OCI-LY1 (cell line): ENCODE results near the gene C16orf54.

Experiments used
- H2AFZ ChIP-seq: fragments of 200-600 bp; sonication (generic), shearing (Covaris generic); 2 replicates; pipeline ENCODE4 v1.6.0; 2014; ENCODE audit warnings: antibody characterized with exemption, mild to moderate bottlenecking, low read length
- H3F3A ChIP-seq: fragments of 200-600 bp; sonication (generic), shearing (Covaris generic); 2 replicates; pipeline ENCODE4 v1.6.0; 2014; ENCODE audit warnings: mild to moderate bottlenecking, antibody characterized with exemption, low read length, moderate library complexity; ENCODE audit not compliant: insufficient read depth
- H3K27ac ChIP-seq: fragments of 200-600 bp; sonication (generic); 2 replicates; pipeline ENCODE4 v1.5.1; 2014; ENCODE audit warnings: low read length, mixed run types, mild to moderate bottlenecking, low read depth; ENCODE audit not compliant: poor library complexity, severe bottlenecking
- H3K27me3 ChIP-seq: fragments of 200-600 bp; sonication (generic); 2 replicates; pipeline ENCODE4 v1.6.0; 2014; ENCODE audit warnings: antibody characterized with exemption, mild to moderate bottlenecking, low read length, moderate library complexity; ENCODE audit not compliant: insufficient read depth
- H3K36me3 ChIP-seq: fragments of 200-600 bp; sonication (generic); 2 replicates; pipeline ENCODE4 v1.6.1; 2014; ENCODE audit warnings: mild to moderate bottlenecking, antibody characterized with exemption, low read length, moderate library complexity, mixed read lengths; ENCODE audit not compliant: insufficient read depth
- H3K4me1 ChIP-seq: fragments of 200-600 bp; sonication (generic); 2 replicates; pipeline ENCODE4 v1.5.1; 2014; ENCODE audit warnings: mild to moderate bottlenecking, low read length, moderate library complexity; ENCODE audit not compliant: insufficient read depth, severe bottlenecking
- H3K4me2 ChIP-seq: fragments of 200-600 bp; sonication (generic), shearing (Covaris generic); 2 replicates; pipeline ENCODE4 v1.6.1; 2014; ENCODE audit warnings: low read length
- H3K4me3 ChIP-seq: fragments of 200-600 bp; sonication (generic); 2 replicates; pipeline ENCODE4 v1.5.1; 2014; ENCODE audit warnings: low read length, low read depth, mild to moderate bottlenecking, mixed read lengths; ENCODE audit not compliant: poor library complexity, severe bottlenecking
- H3K79me2 ChIP-seq: fragments of 200-600 bp; shearing (Covaris generic); 2 replicates; pipeline ENCODE4 v1.6.1; 2016; ENCODE audit warnings: mixed run types, low read length, mixed read lengths; ENCODE audit not compliant: insufficient read depth
- H3K9ac ChIP-seq: fragments of 200-600 bp; sonication (generic), shearing (Covaris generic); 2 replicates; pipeline ENCODE4 v1.6.1; 2014; ENCODE audit warnings: mild to moderate bottlenecking, low read length, mixed read lengths
- H3K9me2 ChIP-seq: fragments of 200-600 bp; sonication (generic), shearing (Covaris generic); 2 replicates; pipeline ENCODE4 v1.6.1; 2014; ENCODE audit warnings: low read depth, mild to moderate bottlenecking, low read length, mixed read lengths
- H3K9me3 ChIP-seq: fragments of 200-600 bp; shearing (Covaris generic); 2 replicates; pipeline ENCODE4 v1.6.1; 2014; ENCODE audit warnings: low read length, mixed read lengths
- H4K20me1 ChIP-seq: fragments of 200-600 bp; sonication (generic), shearing (Covaris generic); 2 replicates; pipeline ENCODE4 v1.6.0; 2016; ENCODE audit warnings: mild to moderate bottlenecking, low read length; ENCODE audit not compliant: insufficient read depth
- CTCF ChIP-seq: fragments of 200-600 bp; sonication (generic), shearing (Covaris generic); IDR thresholded peaks from 2 replicates; pipeline ENCODE4 v1.5.1; 2017; ENCODE audit warnings: mild to moderate bottlenecking, antibody characterized with exemption, low read length, moderate library complexity, mixed read lengths
- EZH2 ChIP-seq: fragments of 200-600 bp; sonication (generic), shearing (Covaris generic); IDR thresholded peaks from 2 replicates; pipeline ENCODE4 v1.8.0; 2017; ENCODE audit warnings: borderline replicate concordance, mixed run types, mild to moderate bottlenecking, antibody characterized with exemption, low read length, moderate library complexity, mixed read lengths

The C16orf54 gene

GRCh38 chr16:29705030-29705429, 40.8 kb downstream of the C16orf54 start:
- H3K27ac ChIP-seq, result no peak overlapping the region
- no peaks in the 10 kb centered on the region for H3K27me3 ChIP-seq
- H3K9ac ChIP-seq, result no peak overlapping the region
- 0 out of 2 replicates have a peak, but pooled peaks cover 3% of the 10 kb centered on the region for H3K9me3 ChIP-seq
- H3K9me2 ChIP-seq, result no peaks in the 10 kb centered on the region
- TF ChIP-seq EZH2 (no peak), CTCF (no peak)
- no peak overlapping the region for H3K4me2 ChIP-seq
- H4K20me1 ChIP-seq, result no peaks in the 10 kb centered on the region
- peaks cover 47% of the 10 kb centered on the region for H3K4me1 ChIP-seq
- no peak overlapping the region for H2AFZ ChIP-seq
- H3K79me2 ChIP-seq, result no peaks in the 10 kb centered on the region
- H3K4me3 ChIP-seq, result no peak overlapping the region
- no peaks in the 10 kb centered on the region for H3F3A ChIP-seq
- H3K36me3 ChIP-seq, result no peaks in the 10 kb centered on the region

GRCh38 chr16:29702269-29702668, 43.5 kb downstream of the C16orf54 start:
- H3K4me2 ChIP-seq, result peak overlapping the region; percentile 63
- no peaks in the 10 kb centered on the region for H3K79me2 ChIP-seq
- TF ChIP-seq CTCF (no peak), EZH2 (no peak)
- no peaks in the 10 kb centered on the region for H3K27me3 ChIP-seq
- H3K27ac ChIP-seq, result peak overlapping the region; percentile 92
- peak overlapping the region; percentile 36; the same call in 1 of the 2 replicates for H3K9ac ChIP-seq
- H4K20me1 ChIP-seq, result no peaks in the 10 kb centered on the region
- H3K4me1 ChIP-seq, result peaks cover 26% of the 10 kb centered on the region
- peak overlapping the region; percentile 17 for H3K4me3 ChIP-seq
- H3K36me3 ChIP-seq, result peaks cover 4% of the 10 kb centered on the region
- no peak overlapping the region for H2AFZ ChIP-seq
- no peaks in the 10 kb centered on the region for H3F3A ChIP-seq
- H3K9me3 ChIP-seq, result peaks cover 3% of the 10 kb centered on the region; the same call in 1 of the 2 replicates
- H3K9me2 ChIP-seq, result no peaks in the 10 kb centered on the region

GRCh38 chr16:29701214-29701555, 44.6 kb downstream of the C16orf54 start:
- H3K9me3 ChIP-seq, result peaks cover 3% of the 10 kb centered on the region; the same call in 1 of the 2 replicates
- H3K9ac ChIP-seq, result no peak overlapping the region; the same call in 1 of the 2 replicates
- peaks cover 15% of the 10 kb centered on the region for H3K36me3 ChIP-seq
- H4K20me1 ChIP-seq, result no peaks in the 10 kb centered on the region
- no peak overlapping the region; the same call in 1 of the 2 replicates for H3K4me2 ChIP-seq
- no peak overlapping the region for H3K4me3 ChIP-seq
- no peaks in the 10 kb centered on the region for H3K79me2 ChIP-seq
- no peaks in the 10 kb centered on the region for H3F3A ChIP-seq
- TF ChIP-seq EZH2 (no peak), CTCF (no peak)
- no peaks in the 10 kb centered on the region for H3K9me2 ChIP-seq
- no peaks in the 10 kb centered on the region for H3K27me3 ChIP-seq
- H2AFZ ChIP-seq, result no peak overlapping the region
- peak overlapping the region; percentile 92 for H3K27ac ChIP-seq
- H3K4me1 ChIP-seq, result peaks cover 26% of the 10 kb centered on the region
